Activated T-helper 17 cell treated with anti-CD3 and anti-CD28 coated beads, Interleukin-2, amount 50 U/mL, for 72 hours (primary cell): Measurements from ENCODE around the gene NFIA. TPM values are rescaled to one million over a fixed set of nuclear protein-coding genes. Genes with fewer than 3 reads are reported as not detected.
A peak's percentile ranks its signal among the peaks of the same experiment; 100 is the strongest.

Source experiments
- ATAC-seq: fragments of 150-1000 bp; cut with Tn5 transposase; replicated peaks from 2 replicates; pipeline ENCODE4 v1.10.0; 2021; ENCODE audit warnings: mild to moderate bottlenecking, moderate library complexity
- H3K27ac Mint-ChIP-seq: one replicate; pipeline ENCODE4 v1.8.0; 2022; ENCODE audit warnings: mixed read lengths
- H3K27me3 Mint-ChIP-seq: one replicate; pipeline ENCODE4 v1.8.0; 2022; ENCODE audit warnings: mixed read lengths
- H3K36me3 Mint-ChIP-seq: one replicate; pipeline ENCODE4 v1.8.0; 2022; ENCODE audit warnings: low read depth, mild to moderate bottlenecking, mixed read lengths
- H3K4me1 Mint-ChIP-seq: one replicate; pipeline ENCODE4 v1.8.0; 2022; ENCODE audit warnings: mixed read lengths
- H3K4me3 Mint-ChIP-seq: one replicate; pipeline ENCODE4 v1.8.0; 2022; ENCODE audit warnings: mild to moderate bottlenecking, mixed read lengths
- H3K9me3 Mint-ChIP-seq: one replicate; pipeline ENCODE4 v1.8.0; 2022; ENCODE audit warnings: mixed read lengths
- total RNA-seq, 2 donors: library from RNA; stranded (reverse); gene quantifications; one replicate each; pipeline ENCODE4 v1.2.3, GENCODE V29; 2022

Gene NFIA
- total RNA-seq, 2 donors from 2014 or later, result 3.5 to 5.1 TPM

- peak; percentile 59 for ATAC-seq
- peak overlapping the region; percentile 93 for H3K4me3 Mint-ChIP-seq
These were observed 5.4 kb upstream of the NFIA start for GRCh38 chr1:61076728-61077675.

GRCh38 chr1:61077676-61078541 lies 4.5 kb upstream of the NFIA start:
- Mint-ChIP-seq H3K36me3 (no peaks in the 10 kb centered on the region), H3K9me3 (no peaks in the 10 kb centered on the region), H3K4me3 (peak overlapping the region; percentile 93), H3K27me3 (no peaks in the 10 kb centered on the region), H3K27ac (peak overlapping the region; percentile 91), H3K4me1 (peaks cover 41% of the 10 kb centered on the region)
- peak; percentile 81 for ATAC-seq

More at GRCh38 chr1:61076728-61077675, 5.4 kb upstream of the NFIA start:
- Mint-ChIP-seq H3K27me3 (no peaks in the 10 kb centered on the region), H3K36me3 (no peaks in the 10 kb centered on the region), H3K27ac (peak overlapping the region; percentile 91), H3K4me1 (peaks cover 41% of the 10 kb centered on the region), H3K9me3 (no peaks in the 10 kb centered on the region)

- Mint-ChIP-seq H3K36me3 (peaks cover 1% of the 10 kb centered on the region), H3K4me3 (peak overlapping the region; percentile 93), H3K9me3 (no peaks in the 10 kb centered on the region), H3K4me1 (peaks cover 41% of the 10 kb centered on the region), H3K27me3 (peaks cover 1% of the 10 kb centered on the region), H3K27ac (peak overlapping the region; percentile 91)
- no peak for ATAC-seq
These were observed 3.6 kb upstream of the NFIA start for GRCh38 chr1:61078618-61079295.

GRCh38 chr1:61079296-61079897 lies 3.0 kb upstream of the NFIA start:
- Mint-ChIP-seq H3K9me3 (no peaks in the 10 kb centered on the region), H3K36me3 (peaks cover 8% of the 10 kb centered on the region), H3K4me1 (peaks cover 41% of the 10 kb centered on the region), H3K27me3 (peaks cover 3% of the 10 kb centered on the region), H3K4me3 (peak overlapping the region; percentile 93), H3K27ac (no peak overlapping the region)
- no peak for ATAC-seq

- peak overlapping the region; percentile 93 for H3K4me3 Mint-ChIP-seq
- peaks cover 8% of the 10 kb centered on the region for H3K36me3 Mint-ChIP-seq
- peaks cover 41% of the 10 kb centered on the region for H3K4me1 Mint-ChIP-seq
- H3K27ac Mint-ChIP-seq, result no peak overlapping the region
- ATAC-seq, result no peak
- no peaks in the 10 kb centered on the region for H3K9me3 Mint-ChIP-seq
- peaks cover 3% of the 10 kb centered on the region for H3K27me3 Mint-ChIP-seq
These were observed 2.4 kb upstream of the NFIA start for GRCh38 chr1:61079898-61080336.

- H3K36me3 Mint-ChIP-seq, result peaks cover 8% of the 10 kb centered on the region
- H3K27me3 Mint-ChIP-seq, result peaks cover 3% of the 10 kb centered on the region
- H3K4me3 Mint-ChIP-seq, result peak overlapping the region; percentile 93
- no peaks in the 10 kb centered on the region for H3K9me3 Mint-ChIP-seq
- H3K27ac Mint-ChIP-seq, result peak overlapping the region; percentile 81
- ATAC-seq, result no peak
- peaks cover 41% of the 10 kb centered on the region for H3K4me1 Mint-ChIP-seq
These were observed 1.8 kb upstream of the NFIA start for GRCh38 chr1:61080413-61081143.

GRCh38 chr1:61081144-61081685 lies 1.1 kb upstream of the NFIA start:
- H3K36me3 Mint-ChIP-seq, result peaks cover 8% of the 10 kb centered on the region
- H3K9me3 Mint-ChIP-seq, result no peaks in the 10 kb centered on the region
- peak overlapping the region; percentile 93 for H3K4me3 Mint-ChIP-seq
- H3K4me1 Mint-ChIP-seq, result peaks cover 41% of the 10 kb centered on the region
- peak overlapping the region; percentile 81 for H3K27ac Mint-ChIP-seq
- peak; percentile 14 for ATAC-seq
- peaks cover 3% of the 10 kb centered on the region for H3K27me3 Mint-ChIP-seq

- peaks cover 37% of the 10 kb centered on the region for H3K4me1 Mint-ChIP-seq
- H3K9me3 Mint-ChIP-seq, result no peaks in the 10 kb centered on the region
- H3K27ac Mint-ChIP-seq, result peak overlapping the region; percentile 81
- peak overlapping the region; percentile 93 for H3K4me3 Mint-ChIP-seq
- peak; percentile 37 for ATAC-seq
- peaks cover 8% of the 10 kb centered on the region for H3K36me3 Mint-ChIP-seq
- peaks cover 3% of the 10 kb centered on the region for H3K27me3 Mint-ChIP-seq
These were observed 563 bp upstream of the NFIA start for GRCh38 chr1:61081686-61082310.

- Mint-ChIP-seq H3K36me3 (peaks cover 12% of the 10 kb centered on the region), H3K27ac (peak overlapping the region; percentile 71), H3K4me3 (peak overlapping the region; percentile 93), H3K27me3 (peaks cover 3% of the 10 kb centered on the region), H3K9me3 (no peaks in the 10 kb centered on the region), H3K4me1 (peaks cover 31% of the 10 kb centered on the region)
- peak; percentile 6 for ATAC-seq
These were observed 849 bp downstream of the NFIA start for GRCh38 chr1:61083013-61083806.

- no peaks in the 10 kb centered on the region for H3K9me3 Mint-ChIP-seq
- ATAC-seq, result no peak
- peaks cover 24% of the 10 kb centered on the region for H3K4me1 Mint-ChIP-seq
- peak overlapping the region; percentile 60 for H3K27ac Mint-ChIP-seq
- H3K27me3 Mint-ChIP-seq, result peaks cover 3% of the 10 kb centered on the region
- peaks cover 19% of the 10 kb centered on the region for H3K36me3 Mint-ChIP-seq
- H3K4me3 Mint-ChIP-seq, result peak overlapping the region; percentile 88
These were observed 1.6 kb downstream of the NFIA start for GRCh38 chr1:61083807-61084440.

- no peak for ATAC-seq
- Mint-ChIP-seq H3K9me3 (no peaks in the 10 kb centered on the region), H3K4me1 (peaks cover 17% of the 10 kb centered on the region), H3K27me3 (peaks cover 3% of the 10 kb centered on the region), H3K27ac (peak overlapping the region; percentile 60), H3K4me3 (peak overlapping the region; percentile 88), H3K36me3 (peaks cover 25% of the 10 kb centered on the region)
These were observed 2.2 kb downstream of the NFIA start for GRCh38 chr1:61084491-61085031.
